Cortex of kidney (tissue), 1 donor: Measurements from ENCODE around the gene ANKHD1.
A peak's percentile ranks its signal among the peaks of the same experiment; 100 is the strongest.

Experiments
- DNase-seq: peaks from one replicate; lab custom pipeline; 2025; lab: John Stamatoyannopoulos, UW

The ANKHD1 gene

GRCh38 chr5:140401362-140402257, at the start of gene ANKHD1:
ANKHD1 (plus strand) TSS chr5:140401833; CDS start chr5:140401968, 135 bp downstream.
- DNase-seq = peak; percentile 86

GRCh38 chr5:140355546-140355945, 46.1 kb upstream of the ANKHD1 start:
- no peak for DNase-seq

- no peak for DNase-seq
Observed at GRCh38 chr5:140356853-140357725, 44.5 kb upstream of the ANKHD1 start.

- no peak for DNase-seq
Observed at GRCh38 chr5:140357726-140358093, 43.9 kb upstream of the ANKHD1 start.

- no peak for DNase-seq
Observed at GRCh38 chr5:140358738-140359310, 42.8 kb upstream of the ANKHD1 start.

- DNase-seq = no peak
Observed at GRCh38 chr5:140360101-140360500, 41.5 kb upstream of the ANKHD1 start, which contains the start of gene SLC4A9. SLC4A9 (plus strand) TSS chr5:140360194; CDS start chr5:140360237, 43 bp downstream.

- DNase-seq = no peak
Observed at GRCh38 chr5:140360681-140361479, 40.8 kb upstream of the ANKHD1 start.

- no peak for DNase-seq
Observed at GRCh38 chr5:140361901-140362300, 39.7 kb upstream of the ANKHD1 start.

- DNase-seq = no peak
Observed at GRCh38 chr5:140362311-140362710, 39.3 kb upstream of the ANKHD1 start.

- DNase-seq = no peak
Observed at GRCh38 chr5:140362875-140363630, 38.6 kb upstream of the ANKHD1 start.

GRCh38 chr5:140363631-140364471, 37.8 kb upstream of the ANKHD1 start:
- DNase-seq = no peak

- no peak for DNase-seq
Observed at GRCh38 chr5:140364472-140364765, 37.2 kb upstream of the ANKHD1 start.

- DNase-seq = no peak
Observed at GRCh38 chr5:140365282-140365681, 36.4 kb upstream of the ANKHD1 start.

- no peak for DNase-seq
Observed at GRCh38 chr5:140365941-140366340, 35.7 kb upstream of the ANKHD1 start.

- DNase-seq = no peak
Observed at GRCh38 chr5:140366589-140367255, 34.9 kb upstream of the ANKHD1 start.

GRCh38 chr5:140367256-140368013, 34.2 kb upstream of the ANKHD1 start:
- DNase-seq = no peak

GRCh38 chr5:140371356-140372151, 30.1 kb upstream of the ANKHD1 start:
- no peak for DNase-seq

- no peak for DNase-seq
Observed at GRCh38 chr5:140372971-140373487, 28.6 kb upstream of the ANKHD1 start.
